NOMO-1 treated with DMSO at 0.1 percent for 48 hours (cell line): ENCODE results near the gene CLCN2.

Experiments
- DNase-seq: peaks from one replicate; lab custom pipeline; 2025; ENCODE audit not compliant: unreplicated experiment; lab: John Stamatoyannopoulos, UW

CLCN2 gene

GRCh38 chr3:184360929-184361531 lies 375 bp downstream of the CLCN2 start:
- no peak for DNase-seq

GRCh38 chr3:184360070-184360928 lies 1.1 kb downstream of the CLCN2 start:
- no peak for DNase-seq

- DNase-seq, result no peak
Measured at GRCh38 chr3:184359610-184360009, 1.8 kb downstream of the CLCN2 start.

GRCh38 chr3:184358921-184359350 lies 2.5 kb downstream of the CLCN2 start:
- DNase-seq, result no peak

- no peak for DNase-seq
Measured at GRCh38 chr3:184358124-184358767, 3.2 kb downstream of the CLCN2 start.

GRCh38 chr3:184357248-184358123 lies 3.9 kb downstream of the CLCN2 start:
- DNase-seq, result no peak

- no peak for DNase-seq
Measured at GRCh38 chr3:184355261-184356040, 6.0 kb downstream of the CLCN2 start.

- no peak for DNase-seq
Measured at GRCh38 chr3:184354754-184355153, 6.7 kb downstream of the CLCN2 start.

GRCh38 chr3:184354121-184354728 lies 7.2 kb downstream of the CLCN2 start:
- no peak for DNase-seq

GRCh38 chr3:184353546-184353941 lies 7.9 kb downstream of the CLCN2 start:
- no peak for DNase-seq

GRCh38 chr3:184352897-184353545 lies 8.4 kb downstream of the CLCN2 start:
- DNase-seq, result no peak

- DNase-seq, result no peak
Measured at GRCh38 chr3:184352149-184352785, 9.1 kb downstream of the CLCN2 start.

GRCh38 chr3:184351511-184352148 lies 9.8 kb downstream of the CLCN2 start:
- DNase-seq, result no peak

GRCh38 chr3:184350618-184351017 lies 10.8 kb downstream of the CLCN2 start:
- no peak for DNase-seq

- no peak for DNase-seq
Measured at GRCh38 chr3:184349563-184350470, 11.6 kb downstream of the CLCN2 start.

- no peak for DNase-seq
Measured at GRCh38 chr3:184348057-184348382, 13.4 kb downstream of the CLCN2 start.

GRCh38 chr3:184347321-184348056 lies 13.9 kb downstream of the CLCN2 start:
- no peak for DNase-seq
